GM12865 (cell line): Measurements from ENCODE around the gene EBPL.
"Not testable (repeated sequence)": the region's sequence is repeated elsewhere in the genome, so short reads cannot be mapped to it uniquely, and the experiment has no call there.

ENCODE experiments used
- DNase-seq: peaks from one replicate; pipeline ENCODE4 v3.0.0; 2010; ENCODE audit warnings: low read depth
- H3K4me3 ChIP-seq: 2 replicates; pipeline ENCODE4 v1.5.1; 2011; ENCODE audit warnings: mild to moderate bottlenecking, low read depth, low read length, control low read depth
- CTCF ChIP-seq: IDR thresholded peaks from 2 replicates; pipeline ENCODE4 v1.5.1; 2011; ENCODE audit warnings: low read length, control low read depth, low read depth, inconsistent platforms; ENCODE audit not compliant: insufficient read depth; ENCODE audit errors: missing control alignments

EBPL gene

GRCh38 chr13:49615836-49616675, 75.2 kb downstream of the EBPL start:
- H3K4me3 ChIP-seq = no peak overlapping the region
- DNase-seq = no peak
- no peak for TF ChIP-seq CTCF

GRCh38 chr13:49612042-49612441, 79.2 kb downstream of the EBPL start:
- not testable (repeated sequence) for H3K4me3 ChIP-seq, DNase-seq
